Endothelial cell of umbilical vein (primary cell): Measurements from ENCODE around the gene SRRM3. TPM values are rescaled to one million over a fixed set of nuclear protein-coding genes. Genes with fewer than 3 reads are reported as not detected.

ENCODE experiments used
- BruUV-seq: library from RNA; stranded (reverse); fragments of 400-500 nt; replicated peaks from 2 replicates; lab custom pipeline; 2021; lab: Mats Ljungman, UMichigan
- CTCF ChIA-PET: fragments of 300-600, 350-600 bp; sonication (Branson Sonifier 250); formaldehyde crosslinking; loops from one replicate; lab custom pipeline; 2021; ENCODE audit warnings: antibody characterized with exemption, inconsistent platforms; lab: Charles Lee
- POLR2A ChIA-PET: fragments of 300-600, 350-600 bp; sonication (Branson Sonifier 250); formaldehyde crosslinking; loops from one replicate; lab custom pipeline; 2021; ENCODE audit warnings: antibody characterized with exemption, inconsistent platforms; lab: Charles Lee
- DNase-seq: peaks from one replicate; pipeline ENCODE4 v3.0.0-alpha.2; 2011; ENCODE audit warnings: low read depth, low spot score
- FAIRE-seq: peaks from 2 replicates; lab custom pipeline; 2011; peaks lifted over from hg19 to GRCh38; lab: Jason Lieb, UNC
- H2AFZ ChIP-seq: 2 replicates; pipeline ENCODE4 v1.6.0; 2012; ENCODE audit warnings: low read depth, low read length, control low read depth, inconsistent platforms
- H3K27ac ChIP-seq: 2 replicates; pipeline ENCODE4 v1.5.1; 2011; ENCODE audit warnings: low read depth, mild to moderate bottlenecking, control low read depth, low read length, moderate library complexity; ENCODE audit not compliant: insufficient read depth
- H3K27me3 ChIP-seq, 2 experiments: 2 replicates each; pipeline versions ENCODE4 v1.6.0 to v1.6.1; 2011; ENCODE audit warnings: low read length in 2 of 2, mixed read lengths in 1 of 2; ENCODE audit not compliant: control insufficient read depth in 2 of 2, insufficient read depth in 2 of 2
- H3K36me3 ChIP-seq, 2 experiments: 2 replicates in 1 of 2; 3 replicates in 1 of 2; pipeline ENCODE4 v1.5.1; 2011; ENCODE audit warnings: low read length in 2 of 2, mild to moderate bottlenecking in 1 of 2, moderate library complexity in 1 of 2; ENCODE audit not compliant: control insufficient read depth in 2 of 2, insufficient read depth in 2 of 2; ENCODE audit errors: extremely low read depth in 1 of 2
- H3K4me1 ChIP-seq: 3 replicates; pipeline ENCODE4 v1.5.1; 2011; ENCODE audit warnings: mild to moderate bottlenecking, low read length; ENCODE audit not compliant: control insufficient read depth, insufficient read depth; ENCODE audit errors: extremely low read depth
- H3K4me2 ChIP-seq: 2 replicates; pipeline ENCODE4 v1.6.1; 2011; ENCODE audit warnings: low read length, control low read depth, mixed read lengths; ENCODE audit not compliant: insufficient read depth
- H3K4me3 ChIP-seq, 3 experiments: fragments of 200-600 bp in 1 of 3; sonication (generic), shearing (Covaris generic) in 1 of 3; replicated peaks in 1 of 3; 2 replicates each; pipeline ENCODE4 v1.5.1; 2011 to 2016; ENCODE audit warnings: control low read depth in 3 of 3, low read length in 3 of 3, mild to moderate bottlenecking in 2 of 3, inconsistent platforms in 1 of 3, low read depth in 1 of 3, moderate library complexity in 1 of 3; ENCODE audit not compliant: insufficient read depth in 1 of 3
- H3K79me2 ChIP-seq: 2 replicates; pipeline ENCODE4 v1.6.0; 2012; ENCODE audit warnings: low read length, inconsistent platforms; ENCODE audit not compliant: control insufficient read depth, insufficient read depth
- H3K9ac ChIP-seq: replicated peaks from 2 replicates; pipeline ENCODE3; 2011; ENCODE audit warnings: low read length, control low read depth; ENCODE audit not compliant: insufficient read depth; ENCODE audit errors: extremely low read depth
- H3K9me1 ChIP-seq: replicated peaks from 3 replicates; pipeline ENCODE4 v1.6.0; 2011; ENCODE audit warnings: mild to moderate bottlenecking, low read length; ENCODE audit not compliant: control insufficient read depth, insufficient read depth; ENCODE audit errors: extremely low read depth
- H3K9me3 ChIP-seq: replicated peaks from 2 replicates; pipeline ENCODE4 v1.5.1; 2012; ENCODE audit warnings: low read length, inconsistent platforms; ENCODE audit not compliant: control insufficient read depth, insufficient read depth
- H4K20me1 ChIP-seq: replicated peaks from 2 replicates; pipeline ENCODE3; 2011; ENCODE audit warnings: mild to moderate bottlenecking, low read length; ENCODE audit not compliant: control insufficient read depth, insufficient read depth; ENCODE audit errors: extremely low read depth
- EZH2 ChIP-seq: IDR thresholded peaks from 2 replicates; pipeline ENCODE4 v1.6.1; 2012; ENCODE audit warnings: borderline replicate concordance, low read depth, mild to moderate bottlenecking, moderate library complexity, low read length, inconsistent platforms; ENCODE audit not compliant: severe bottlenecking
- FOS ChIP-seq: IDR thresholded peaks from 2 replicates; pipeline ENCODE4 v1.6.1; 2011; ENCODE audit warnings: mild to moderate bottlenecking, low read length, moderate library complexity, borderline replicate concordance; ENCODE audit not compliant: insufficient read depth
- GATA2 ChIP-seq: IDR thresholded peaks from 2 replicates; pipeline ENCODE4 v1.7.0; 2011; ENCODE audit warnings: low read depth, mild to moderate bottlenecking, moderate library complexity, mixed read lengths, low read length; ENCODE audit not compliant: insufficient read length, insufficient read depth
- JUN ChIP-seq: IDR thresholded peaks from 2 replicates; pipeline ENCODE4 v1.6.1; 2011; ENCODE audit warnings: borderline replicate concordance, low read depth; ENCODE audit not compliant: insufficient read length, insufficient read depth
- MYC ChIP-seq: IDR thresholded peaks from one replicate; pipeline ENCODE4 v1.6.1; 2011; ENCODE audit warnings: mild to moderate bottlenecking, low read depth, low read length
- POLR2A ChIP-seq: IDR thresholded peaks from 2 replicates; pipeline ENCODE4 v1.6.1; 2012; ENCODE audit warnings: low read depth, mild to moderate bottlenecking, control low read depth, low read length
- POLR2AphosphoS5 ChIP-seq: IDR thresholded peaks from 2 replicates; pipeline ENCODE4 v1.6.1; 2012; ENCODE audit warnings: low read depth, mild to moderate bottlenecking, control low read depth, low read length, moderate library complexity; ENCODE audit not compliant: insufficient read depth
- dilution Hi-C: fragments of 300-500 bp; cut with MboI; formaldehyde crosslinking; loops from one replicate; pipeline ENCODE4 v1.15.0; 2019; ENCODE audit warnings: low sequenced_read_pairs; ENCODE audit not compliant: extremely low pct_ligation_motif_present
- intact Hi-C: fragments of 100-400 bp; cut with micrococcal nuclease; formaldehyde crosslinking; loops from one replicate; pipeline ENCODE4 v1.10.0; 2022
- polyA plus RNA-seq, 4 experiments: library from polyadenylated mRNA; depleted of rRNA in 3 of 4; stranded (reverse) in 3 of 4; unstranded in 1 of 4; fragments of >200 nt; gene quantifications; 2 replicates each; pipeline versions ENCODE4 v1.2.1 to v1.2.3, GENCODE V29; 2011 to 2012; ENCODE audit warnings: missing spikeins in 1 of 4
- total RNA-seq: library from RNA; stranded (reverse); gene quantifications from 2 replicates; pipeline ENCODE4 v1.2.3, GENCODE V29; 2021
- TF ChIP-seq, protein P1 (sequence below): IDR thresholded peaks from 2 replicates; pipeline ENCODE4 v1.6.1; 2011; ENCODE audit not compliant: insufficient read depth, insufficient read length
- TF ChIP-seq, protein P2 (sequence below), 2 donors: IDR thresholded peaks; 1 replicate in 1 of 2; 2 replicates in 1 of 2; pipeline ENCODE4 v1.5.1; 2011; ENCODE audit warnings: low read length in 2 of 2, mild to moderate bottlenecking in 2 of 2, moderate library complexity in 2 of 2, control low read depth in 1 of 2, inconsistent platforms in 1 of 2, low read depth in 1 of 2; ENCODE audit not compliant: insufficient read depth in 1 of 2; ENCODE audit errors: extremely low read depth in 1 of 2

The SRRM3 gene
- total and polyA plus RNA-seq, 2 donors (not counting 3 experiments of a cell fraction or from before 2014, with no cell fraction given) = 4.4 to 5.4 TPM

- H3K36me3 ChIP-seq = no peaks in the 10 kb centered on the region
- intact Hi-C loops (no loop called here), dilution Hi-C loops (no loop called here)
Measured at GRCh38 chr7:76185187-76185896, 16.4 kb upstream of the SRRM3 start.

More at GRCh38 chr7:76185187-76185896, 16.4 kb upstream of the SRRM3 start:
- no peak overlapping the region for H3K27ac ChIP-seq
- POLR2A ChIA-PET = interaction anchor here (0.7 kb wide), 1 partner anchor 107 kb away, joined by 3 read pairs; no protein-coding TSS in a partner anchor
- no peak overlapping the region for H3K9ac ChIP-seq
- no peak overlapping the region for H2AFZ ChIP-seq
- no peak overlapping the region for H3K4me2 ChIP-seq
- FAIRE-seq (no peak), DNase-seq (no peak)
- H3K4me1 ChIP-seq = no peaks in the 10 kb centered on the region
- H3K9me3 ChIP-seq = no peaks in the 10 kb centered on the region
- no peaks in the 10 kb centered on the region for H3K79me2 ChIP-seq
- TF ChIP-seq MYC = no peak
- no peak for TF ChIP-seq FOS
- no peak for TF ChIP-seq EZH2
- TF ChIP-seq, protein P1, sequence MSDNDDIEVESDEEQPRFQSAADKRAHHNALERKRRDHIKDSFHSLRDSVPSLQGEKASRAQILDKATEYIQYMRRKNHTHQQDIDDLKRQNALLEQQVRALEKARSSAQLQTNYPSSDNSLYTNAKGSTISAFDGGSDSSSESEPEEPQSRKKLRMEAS = no peak
- TF ChIP-seq JUN = no peak
- no peak for TF ChIP-seq POLR2AphosphoS5
- TF ChIP-seq GATA2 = no peak
- no peak for TF ChIP-seq POLR2A
- TF ChIP-seq, protein P2, sequence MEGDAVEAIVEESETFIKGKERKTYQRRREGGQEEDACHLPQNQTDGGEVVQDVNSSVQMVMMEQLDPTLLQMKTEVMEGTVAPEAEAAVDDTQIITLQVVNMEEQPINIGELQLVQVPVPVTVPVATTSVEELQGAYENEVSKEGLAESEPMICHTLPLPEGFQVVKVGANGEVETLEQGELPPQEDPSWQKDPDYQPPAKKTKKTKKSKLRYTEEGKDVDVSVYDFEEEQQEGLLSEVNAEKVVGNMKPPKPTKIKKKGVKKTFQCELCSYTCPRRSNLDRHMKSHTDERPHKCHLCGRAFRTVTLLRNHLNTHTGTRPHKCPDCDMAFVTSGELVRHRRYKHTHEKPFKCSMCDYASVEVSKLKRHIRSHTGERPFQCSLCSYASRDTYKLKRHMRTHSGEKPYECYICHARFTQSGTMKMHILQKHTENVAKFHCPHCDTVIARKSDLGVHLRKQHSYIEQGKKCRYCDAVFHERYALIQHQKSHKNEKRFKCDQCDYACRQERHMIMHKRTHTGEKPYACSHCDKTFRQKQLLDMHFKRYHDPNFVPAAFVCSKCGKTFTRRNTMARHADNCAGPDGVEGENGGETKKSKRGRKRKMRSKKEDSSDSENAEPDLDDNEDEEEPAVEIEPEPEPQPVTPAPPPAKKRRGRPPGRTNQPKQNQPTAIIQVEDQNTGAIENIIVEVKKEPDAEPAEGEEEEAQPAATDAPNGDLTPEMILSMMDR (IDR thresholded peaks at IDR 0.05; ENCODE audit: extremely low read depth in 1 of 2, insufficient read depth in 1 of 2, low read depth in 1 of 2, low read length in 2 of 2) = no peak
- CTCF ChIA-PET = interaction anchor here (2.3 kb wide), 1 partner anchor 78 kb away, joined by 4 read pairs; no protein-coding TSS in a partner anchor
- H3K27me3 ChIP-seq = peaks cover 0 to 4% of the 10 kb centered on the region in 2 experiments
- H4K20me1 ChIP-seq = no peaks in the 10 kb centered on the region
- no peak overlapping the region for H3K4me3 ChIP-seq
- no TSS peak for BruUV-seq
- H3K9me1 ChIP-seq = no peaks in the 10 kb centered on the region
